Loucy (cell line): ENCODE measurements around the gene RALGPS1.

Source experiments
- H2AFZ ChIP-seq: fragments of 200-600 bp; sonication (generic); 2 replicates; pipeline ENCODE4 v1.6.0; 2016; ENCODE audit warnings: antibody characterized with exemption, mild to moderate bottlenecking, low read length, moderate library complexity
- H3F3A ChIP-seq: fragments of 200-600 bp; 2 replicates; pipeline ENCODE4 v1.6.0; 2016; ENCODE audit warnings: antibody characterized with exemption, low read depth, mild to moderate bottlenecking
- H3K27me3 ChIP-seq: fragments of 200-600 bp; sonication (generic); 2 replicates; pipeline ENCODE4 v1.6.1; 2014; ENCODE audit warnings: low read length, mild to moderate bottlenecking; ENCODE audit not compliant: insufficient read depth, poor library complexity, severe bottlenecking
- H3K36me3 ChIP-seq: fragments of 200-600 bp; sonication (generic); 2 replicates; pipeline ENCODE4 v1.6.1; 2016; ENCODE audit warnings: low read length; ENCODE audit not compliant: insufficient read depth
- H3K4me1 ChIP-seq: fragments of 200-600 bp; sonication (generic); 2 replicates; pipeline ENCODE4 v1.5.1; 2014; ENCODE audit warnings: low read length, mild to moderate bottlenecking; ENCODE audit not compliant: insufficient read depth, poor library complexity, severe bottlenecking
- H3K4me2 ChIP-seq: fragments of 200-600 bp; sonication (generic); 2 replicates; pipeline ENCODE4 v1.6.0; 2014; ENCODE audit warnings: antibody characterized with exemption, low read length, low read depth, mild to moderate bottlenecking; ENCODE audit not compliant: poor library complexity, severe bottlenecking
- H3K4me3 ChIP-seq: fragments of 200-600 bp; sonication (generic); 2 replicates; pipeline ENCODE4 v1.5.1; 2014; ENCODE audit warnings: low read length, mild to moderate bottlenecking, mixed read lengths; ENCODE audit not compliant: poor library complexity, severe bottlenecking
- H3K79me2 ChIP-seq: fragments of 200-600 bp; sonication (generic); 2 replicates; pipeline ENCODE4 v1.6.1; 2014; ENCODE audit warnings: low read length; ENCODE audit not compliant: insufficient read depth
- H3K9ac ChIP-seq: fragments of 200-600 bp; sonication (generic); 2 replicates; pipeline ENCODE4 v1.6.0; 2014; ENCODE audit warnings: mild to moderate bottlenecking, low read depth, low read length, moderate library complexity; ENCODE audit not compliant: poor library complexity, severe bottlenecking
- H3K9me2 ChIP-seq: fragments of 200-600 bp; sonication (generic); replicated peaks from 2 replicates; pipeline ENCODE4 v1.6.1; 2016; ENCODE audit warnings: low read depth, low read length, mixed read lengths
- H3K9me3 ChIP-seq: fragments of 200-600 bp; sonication (generic); 2 replicates; pipeline ENCODE4 v1.6.1; 2014; ENCODE audit warnings: mild to moderate bottlenecking, antibody characterized with exemption, low read length, low read depth; ENCODE audit not compliant: insufficient read depth
- H4K20me1 ChIP-seq: fragments of 200-600 bp; sonication (generic); 2 replicates; pipeline ENCODE4 v1.6.0; 2014; ENCODE audit warnings: antibody characterized with exemption, low read length, mild to moderate bottlenecking; ENCODE audit not compliant: insufficient read depth, poor library complexity, severe bottlenecking
- CTCF ChIP-seq: fragments of 200-600 bp; sonication (generic); conservative IDR thresholded peaks from 2 replicates; pipeline ENCODE4 v1.5.1; 2014; ENCODE audit warnings: mild to moderate bottlenecking, antibody characterized with exemption, low read length
- EZH2phosphoT487 ChIP-seq: fragments of 200-600 bp; IDR thresholded peaks from 2 replicates; pipeline ENCODE4 v1.6.1; 2018; ENCODE audit warnings: antibody characterized with exemption, mild to moderate bottlenecking, moderate library complexity, borderline replicate concordance

Gene RALGPS1

GRCh38 chr9:127112056-127112455 is 197.5 kb downstream of the RALGPS1 start:
- Histone ChIP-seq H4K20me1 (no peaks in the 10 kb centered on the region), H3K79me2 (no peaks in the 10 kb centered on the region), H3K27me3 (no peaks in the 10 kb centered on the region), H2AFZ (no peak overlapping the region), H3K9me2 (no peaks in the 10 kb centered on the region), H3K9ac (no peak overlapping the region), H3K4me1 (peaks cover 15% of the 10 kb centered on the region), H3F3A (no peaks in the 10 kb centered on the region), H3K9me3 (no peaks in the 10 kb centered on the region), H3K4me3 (no peak overlapping the region), H3K4me2 (no peak overlapping the region), H3K36me3 (no peaks in the 10 kb centered on the region)
- TF ChIP-seq CTCF (no peak), EZH2phosphoT487 (no peak)

GRCh38 chr9:127112735-127113161 is 198.2 kb downstream of the RALGPS1 start:
- H3K4me3 ChIP-seq: no peak overlapping the region
- H3K4me2 ChIP-seq: no peak overlapping the region
- no peaks in the 10 kb centered on the region for H4K20me1 ChIP-seq
- H3K4me1 ChIP-seq: peaks cover 17% of the 10 kb centered on the region
- H3K79me2 ChIP-seq: no peaks in the 10 kb centered on the region
- no peaks in the 10 kb centered on the region for H3K9me3 ChIP-seq
- no peaks in the 10 kb centered on the region for H3K9me2 ChIP-seq
- H3K36me3 ChIP-seq: no peaks in the 10 kb centered on the region
- H3K9ac ChIP-seq: no peak overlapping the region
- TF ChIP-seq CTCF (no peak), EZH2phosphoT487 (no peak)
- no peak overlapping the region for H2AFZ ChIP-seq
- no peaks in the 10 kb centered on the region for H3F3A ChIP-seq
- H3K27me3 ChIP-seq: no peaks in the 10 kb centered on the region

- no peaks in the 10 kb centered on the region for H3K27me3 ChIP-seq
- H3K4me1 ChIP-seq: peaks cover 17% of the 10 kb centered on the region
- no peaks in the 10 kb centered on the region for H3K9me3 ChIP-seq
- no peak overlapping the region for H3K4me2 ChIP-seq
- no peak overlapping the region for H3K9ac ChIP-seq
- H3K36me3 ChIP-seq: no peaks in the 10 kb centered on the region
- no peaks in the 10 kb centered on the region for H3F3A ChIP-seq
- H3K79me2 ChIP-seq: no peaks in the 10 kb centered on the region
- H3K4me3 ChIP-seq: no peak overlapping the region
- no peak overlapping the region for H2AFZ ChIP-seq
- no peaks in the 10 kb centered on the region for H3K9me2 ChIP-seq
- no peaks in the 10 kb centered on the region for H4K20me1 ChIP-seq
- no peak for TF ChIP-seq CTCF
- TF ChIP-seq EZH2phosphoT487: no peak
These were observed 198.8 kb downstream of the RALGPS1 start for GRCh38 chr9:127113191-127113972.
